ENCODE results near the gene NCLN.
"Not testable (repeated sequence)": the region's sequence is repeated elsewhere in the genome, so short reads cannot be mapped to it uniquely, and the experiment has no call there.

NCLN gene

GRCh38 chr19:3198901-3199700 lies 13.4 kb downstream of the NCLN start:
- DNase-seq (ENCODE audit: low spot score), result no peak

GRCh38 chr19:3201072-3201700 lies 15.5 kb downstream of the NCLN start:
- DNase-seq (ENCODE audit: low spot score), result no peak

- no peak for DNase-seq (ENCODE audit: low spot score)
Measured at GRCh38 chr19:3201911-3202310, 16.2 kb downstream of the NCLN start.

GRCh38 chr19:3202346-3202745 lies 16.6 kb downstream of the NCLN start:
- DNase-seq (ENCODE audit: low spot score), result no peak

GRCh38 chr19:3202895-3203294 lies 17.2 kb downstream of the NCLN start:
- not testable (repeated sequence) for DNase-seq (ENCODE audit: low spot score)

- DNase-seq (ENCODE audit: low spot score), result no peak
Measured at GRCh38 chr19:3203805-3204645, 18.3 kb downstream of the NCLN start.

GRCh38 chr19:3204646-3205275 lies 19.0 kb downstream of the NCLN start:
- no peak for DNase-seq (ENCODE audit: low spot score)

GRCh38 chr19:3206216-3206953 lies 20.7 kb downstream of the NCLN start:
- no peak for DNase-seq (ENCODE audit: low spot score)

- DNase-seq (ENCODE audit: low spot score), result no peak
Measured at GRCh38 chr19:3207461-3208242, 21.9 kb downstream of the NCLN start.

- no peak for DNase-seq (ENCODE audit: low spot score)
Measured at GRCh38 chr19:3208317-3209207, 22.8 kb downstream of the NCLN start.

GRCh38 chr19:3210347-3211017 lies 24.8 kb downstream of the NCLN start:
- peak; percentile 89 for DNase-seq (ENCODE audit: low spot score)

- DNase-seq (ENCODE audit: low spot score), result no peak
Measured at GRCh38 chr19:3211191-3211590, 25.5 kb downstream of the NCLN start.

- DNase-seq (ENCODE audit: low spot score), result no peak
Measured at GRCh38 chr19:3213159-3213558, 27.4 kb downstream of the NCLN start.

GRCh38 chr19:3216874-3217273 lies 31.1 kb downstream of the NCLN start:
- no peak for DNase-seq (ENCODE audit: low spot score)

- DNase-seq (ENCODE audit: low spot score), result no peak
Measured at GRCh38 chr19:3220576-3220975, 34.8 kb downstream of the NCLN start.

GRCh38 chr19:3221576-3221975 lies 35.8 kb downstream of the NCLN start:
- DNase-seq (ENCODE audit: low spot score), result not testable (repeated sequence)

GRCh38 chr19:3222709-3223108 lies 37.0 kb downstream of the NCLN start:
- no peak for DNase-seq (ENCODE audit: low spot score)

- DNase-seq (ENCODE audit: low spot score), result peak; percentile 70
Measured at GRCh38 chr19:3224346-3225168, 38.8 kb downstream of the NCLN start, which contains the start of gene CELF5. Gene CELF5 (plus strand): TSS chr19:3224661. CDS start chr19:3224740, 79 bp downstream.

Measured in HuH-7 (cell line).